ENCODE data around the gene DHFR.

The DHFR gene

GRCh38 chr5:80654391-80655230, at the start of gene DHFR, which contains the start of gene MSH3:
Gene DHFR, minus strand, starts transcription at chr5:80654983. Its CDS starts 494 bp downstream, at chr5:80654489.
Gene MSH3, plus strand, starts transcription at chr5:80654652. Its CDS starts 76 bp downstream, at chr5:80654728.
- peak; percentile 90 for DNase-seq
- Histone ChIP-seq H3K27ac (peak within 1 kb of the TSS; percentile 98), H3K27me3 (ENCODE audit: insufficient read depth, low read depth, severe bottlenecking) (no peaks in the 10 kb centered on the region), H3K4me3 (ENCODE audit: low read depth, low read length) (peak within 1 kb of the TSS; percentile 99), H3K36me3 (peaks cover 34% of the 10 kb centered on the region), H3K9me3 (ENCODE audit: severe bottlenecking) (no peaks in the 10 kb centered on the region)
- 0 out of 2 replicates have a peak, but pooled peaks have one; percentile 18 for TF ChIP-seq CTCF (IDR thresholded peaks at IDR 0.05; ENCODE audit: low read depth, low read length)

DNA sequence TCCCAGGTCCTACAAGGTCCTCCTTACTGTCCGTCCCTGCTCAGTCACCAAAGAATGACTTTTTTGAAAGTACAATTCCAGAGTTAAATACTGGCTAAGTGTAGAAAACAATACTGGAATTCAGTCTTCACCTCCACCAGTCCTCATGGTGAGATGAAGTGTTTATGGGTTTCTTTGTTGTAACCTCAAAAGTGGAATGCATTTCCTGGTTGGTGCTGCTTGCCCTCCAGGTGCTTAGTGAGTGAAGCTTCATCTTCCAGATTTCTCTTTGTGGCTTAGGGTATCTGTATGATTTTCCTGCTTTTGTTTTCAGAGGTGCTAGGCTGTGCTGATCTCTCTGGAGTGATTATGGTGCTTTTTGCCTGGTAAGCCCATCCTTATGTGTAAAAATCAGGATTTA, 49.4 kb upstream of the DHFR start:
- Histone ChIP-seq H3K36me3 (no peaks in the 10 kb centered on the region; the same call in 1 of the 2 replicates), H3K27ac (no peak overlapping the region), H3K4me3 (ENCODE audit: low read depth, low read length) (no peak overlapping the region), H3K9me3 (ENCODE audit: severe bottlenecking) (no peaks in the 10 kb centered on the region), H3K27me3 (ENCODE audit: insufficient read depth, low read depth, severe bottlenecking) (no peaks in the 10 kb centered on the region)
- DNase-seq = no peak
- no peak for TF ChIP-seq CTCF (IDR thresholded peaks at IDR 0.05; ENCODE audit: low read depth, low read length)

DNA sequence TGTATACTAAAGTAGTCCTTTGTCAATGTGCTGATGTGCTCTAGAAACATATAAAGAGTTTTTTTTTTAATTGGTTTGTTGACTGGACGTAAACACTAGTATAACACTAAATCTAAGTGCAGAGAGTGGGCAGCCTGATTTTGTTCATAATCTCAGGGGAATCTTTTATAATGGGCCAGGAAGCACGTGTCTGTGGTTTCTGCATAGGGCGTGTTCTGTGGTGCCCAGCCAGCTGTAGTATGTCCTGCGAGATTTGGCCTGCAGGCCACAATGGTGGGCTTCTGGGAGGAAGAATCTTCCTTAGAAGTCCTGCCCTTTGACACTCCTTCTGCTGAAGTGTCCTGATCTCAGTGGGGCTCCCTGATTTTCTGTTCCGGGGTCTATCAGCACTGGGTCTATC, 49.0 kb upstream of the DHFR start:
- Histone ChIP-seq H3K27ac (no peak overlapping the region), H3K4me3 (ENCODE audit: low read depth, low read length) (no peak overlapping the region), H3K36me3 (no peaks in the 10 kb centered on the region; the same call in 1 of the 2 replicates), H3K9me3 (ENCODE audit: severe bottlenecking) (no peaks in the 10 kb centered on the region), H3K27me3 (ENCODE audit: insufficient read depth, low read depth, severe bottlenecking) (no peaks in the 10 kb centered on the region)
- DNase-seq = no peak
- TF ChIP-seq CTCF (IDR thresholded peaks at IDR 0.05; ENCODE audit: low read depth, low read length) = no peak

DNA sequence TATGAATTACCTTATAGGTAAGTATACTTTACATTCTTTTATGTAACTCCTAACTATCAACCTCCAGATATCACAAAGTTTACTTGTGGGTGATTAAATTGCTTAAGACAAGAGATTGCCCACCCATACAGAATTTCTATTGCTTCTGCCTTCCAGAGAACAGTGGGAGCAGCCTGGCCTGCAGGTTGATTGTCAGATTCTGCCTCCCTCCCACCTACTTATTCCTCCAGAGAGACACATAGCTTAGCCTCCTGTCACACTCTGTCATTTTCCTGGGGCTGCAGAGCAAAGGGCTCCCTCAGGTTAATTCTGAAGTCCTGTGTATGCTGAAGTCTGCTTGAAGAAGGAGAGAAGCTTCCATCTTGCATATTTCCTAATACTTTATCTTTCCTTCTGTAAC, 48.5 kb upstream of the DHFR start:
- H3K27ac ChIP-seq = no peak overlapping the region
- no peak overlapping the region for H3K4me3 ChIP-seq (ENCODE audit: low read depth, low read length)
- H3K27me3 ChIP-seq (ENCODE audit: insufficient read depth, low read depth, severe bottlenecking) = no peaks in the 10 kb centered on the region
- no peaks in the 10 kb centered on the region for H3K9me3 ChIP-seq (ENCODE audit: severe bottlenecking)
- no peak for TF ChIP-seq CTCF (IDR thresholded peaks at IDR 0.05; ENCODE audit: low read depth, low read length)
- no peaks in the 10 kb centered on the region; the same call in 1 of the 2 replicates for H3K36me3 ChIP-seq
- DNase-seq = no peak

DNA sequence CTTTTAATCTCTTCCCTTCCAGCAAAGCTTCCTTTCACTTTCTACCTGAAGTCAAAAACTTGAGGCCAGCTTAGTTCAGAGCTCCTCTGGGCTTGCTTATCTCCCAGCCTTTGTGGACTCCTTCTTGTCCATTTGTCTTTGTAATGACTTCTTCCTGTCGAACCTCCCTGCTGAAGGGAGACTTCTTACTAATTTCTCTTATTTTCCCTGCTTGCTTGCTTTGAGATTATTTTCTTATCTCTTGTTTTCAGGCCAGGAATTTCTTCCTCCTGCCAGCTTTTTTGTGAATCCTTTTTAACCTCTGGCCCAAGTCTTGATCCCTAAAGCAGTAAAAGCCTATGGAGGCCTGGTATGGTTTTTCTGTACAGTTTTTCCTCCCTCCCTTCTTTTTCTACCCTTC, 46.8 kb upstream of the DHFR start:
- Histone ChIP-seq H3K36me3 (no peaks in the 10 kb centered on the region; the same call in 1 of the 2 replicates), H3K27me3 (ENCODE audit: insufficient read depth, low read depth, severe bottlenecking) (no peaks in the 10 kb centered on the region), H3K27ac (no peak overlapping the region), H3K4me3 (ENCODE audit: low read depth, low read length) (no peak overlapping the region), H3K9me3 (ENCODE audit: severe bottlenecking) (no peaks in the 10 kb centered on the region)
- no peak for DNase-seq
- no peak for TF ChIP-seq CTCF (IDR thresholded peaks at IDR 0.05; ENCODE audit: low read depth, low read length)
